ENCODE results near the gene TMEM145.

TMEM145 gene

DNA sequence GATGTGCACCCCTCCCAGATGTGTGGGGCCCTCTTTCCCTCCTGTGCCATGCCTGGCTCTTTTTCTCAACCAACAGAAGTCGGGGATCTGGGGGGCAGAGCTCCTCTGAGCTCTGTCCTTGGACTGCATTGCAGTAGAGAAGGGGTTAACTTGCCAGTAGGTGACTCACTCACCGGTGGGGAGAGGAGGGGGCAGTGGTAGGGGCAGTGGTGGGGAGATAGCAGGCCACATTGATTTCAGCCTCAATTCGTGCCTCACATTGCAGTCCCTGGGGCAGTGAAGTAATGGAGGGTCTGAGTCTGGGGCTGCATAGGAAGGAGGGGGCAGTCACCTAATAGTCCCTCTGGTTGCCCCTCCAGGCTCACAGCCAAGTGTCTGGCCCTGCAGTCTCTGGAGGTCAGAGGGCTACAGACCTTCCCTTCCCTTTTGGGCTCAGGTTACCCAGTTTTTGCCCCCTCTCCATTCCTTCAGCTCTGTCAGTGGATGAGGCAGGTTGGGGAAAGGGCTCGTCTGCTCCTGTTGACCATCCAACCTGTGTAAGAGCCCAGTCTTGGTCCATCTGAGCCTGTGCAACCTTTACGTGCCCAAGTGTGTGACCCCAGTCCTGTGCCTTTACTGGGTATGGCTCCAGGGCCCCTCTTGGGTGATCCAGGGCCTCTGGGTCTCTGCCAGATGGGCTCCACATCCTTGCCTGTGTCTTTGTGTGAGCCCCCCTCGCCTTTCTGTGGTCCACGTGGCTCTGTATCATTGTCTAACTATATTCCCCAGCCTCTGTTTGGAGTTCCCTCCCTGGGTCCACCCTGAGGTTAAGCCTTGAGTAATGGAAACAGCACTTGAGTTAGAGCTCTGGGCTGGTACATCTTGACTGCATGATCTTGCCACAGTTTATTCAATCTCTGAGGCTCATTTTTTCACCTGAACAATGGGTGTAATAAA is 31.0 kb upstream of the TMEM145 start:
- no peak for FAIRE-seq
- peak; percentile 77 for DNase-seq (ENCODE audit: insufficient read length, low spot score)
- no peak for TF ChIP-seq POLR2A (IDR thresholded peaks at IDR 0.05; ENCODE audit: low read depth, low read length)

DNA sequence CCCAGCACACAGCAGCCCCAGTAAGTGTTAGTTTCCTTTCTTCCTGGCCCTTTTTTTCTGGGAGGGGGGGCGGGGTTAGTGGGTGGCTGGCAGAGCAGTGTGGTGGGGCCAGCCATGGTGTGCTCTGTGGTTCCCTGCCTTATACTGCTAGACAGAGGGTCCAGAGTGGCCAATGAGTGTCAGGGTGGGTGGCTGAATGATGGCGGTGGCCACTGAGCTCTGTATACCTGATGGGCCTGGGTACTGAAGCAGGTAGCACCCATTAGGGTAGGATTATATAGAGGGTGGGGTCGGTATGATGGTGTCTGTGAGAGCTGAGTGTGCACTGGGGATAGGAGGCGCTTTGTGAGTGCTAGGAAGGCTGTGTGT is 30.3 kb upstream of the TMEM145 start:
- no peak for DNase-seq (ENCODE audit: insufficient read length, low spot score)
- no peak for TF ChIP-seq POLR2A (IDR thresholded peaks at IDR 0.05; ENCODE audit: low read depth, low read length)
- FAIRE-seq: no peak

DNA sequence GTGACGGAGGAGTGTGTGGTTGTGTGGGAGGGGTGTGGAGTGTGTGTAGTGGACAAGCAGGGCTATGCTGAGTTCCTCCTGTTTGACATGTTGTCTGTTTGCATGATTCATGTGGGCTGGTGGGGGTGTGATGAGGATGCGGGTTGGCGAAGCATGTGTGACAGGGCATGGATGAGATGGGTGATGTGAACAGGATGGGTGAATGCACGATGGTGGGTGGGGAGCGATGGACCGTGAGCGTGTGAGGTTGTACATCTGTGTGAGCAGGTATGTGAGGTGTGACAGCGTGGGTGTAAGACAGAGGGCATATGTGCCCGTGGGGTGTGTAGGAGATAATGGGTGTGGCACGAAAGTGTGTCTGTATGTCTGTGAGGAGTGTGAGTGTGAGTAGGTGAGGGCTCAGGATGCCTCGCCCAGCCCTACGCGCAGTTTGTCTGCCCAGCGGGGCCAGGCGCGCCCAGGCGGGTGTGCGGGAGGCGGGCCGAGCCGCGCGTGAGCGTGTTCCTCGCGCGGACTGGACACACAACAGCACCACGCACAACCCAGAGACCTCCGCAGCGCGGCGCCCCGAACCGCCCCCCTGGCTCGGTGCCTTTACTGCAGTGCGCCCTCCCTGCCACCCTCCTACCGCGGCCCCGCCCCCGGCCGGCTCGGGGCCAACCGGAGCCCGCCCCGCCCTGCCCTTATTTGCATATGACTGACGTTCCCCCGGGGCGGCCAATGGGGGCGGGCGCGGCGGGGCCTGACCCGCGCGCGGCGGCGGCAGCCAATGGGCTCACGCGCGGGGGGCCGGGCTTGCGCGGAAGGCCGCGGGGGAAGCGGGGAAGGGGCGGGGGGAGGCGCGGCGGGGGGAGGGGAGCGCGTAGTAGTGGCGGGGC is 29.7 kb upstream of the TMEM145 start:
- TF ChIP-seq POLR2A (IDR thresholded peaks at IDR 0.05; ENCODE audit: low read depth, low read length): no peak
- no peak for FAIRE-seq
- DNase-seq (ENCODE audit: insufficient read length, low spot score): peak; percentile 99

DNA sequence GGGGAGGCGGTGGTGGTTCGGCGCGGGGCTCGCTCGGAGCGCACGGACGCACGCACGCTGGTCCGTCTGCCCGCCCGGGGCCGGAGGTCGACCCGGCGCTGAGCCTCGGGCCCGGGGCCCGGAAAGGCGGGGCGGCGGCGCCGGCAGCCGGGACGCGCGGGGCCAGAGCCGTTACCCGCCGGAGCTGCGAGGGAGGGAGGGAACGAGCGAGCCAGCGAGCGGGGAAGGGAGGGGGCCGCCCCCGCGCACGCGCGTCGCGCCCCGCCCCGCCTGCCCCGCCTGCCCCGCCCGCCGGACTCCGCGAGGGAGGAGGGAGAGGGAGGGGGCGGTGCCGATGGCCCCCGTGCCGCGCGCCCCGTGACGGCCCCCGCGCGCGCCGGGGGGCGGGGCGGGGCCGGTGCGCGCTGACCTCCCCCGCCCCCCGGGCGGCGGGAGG is 29.0 kb upstream of the TMEM145 start:
- FAIRE-seq (no peak), DNase-seq (ENCODE audit: insufficient read length, low spot score) (peak; percentile 93)
- peak; percentile 34 for TF ChIP-seq POLR2A (IDR thresholded peaks at IDR 0.05; ENCODE audit: low read depth, low read length)

DNA sequence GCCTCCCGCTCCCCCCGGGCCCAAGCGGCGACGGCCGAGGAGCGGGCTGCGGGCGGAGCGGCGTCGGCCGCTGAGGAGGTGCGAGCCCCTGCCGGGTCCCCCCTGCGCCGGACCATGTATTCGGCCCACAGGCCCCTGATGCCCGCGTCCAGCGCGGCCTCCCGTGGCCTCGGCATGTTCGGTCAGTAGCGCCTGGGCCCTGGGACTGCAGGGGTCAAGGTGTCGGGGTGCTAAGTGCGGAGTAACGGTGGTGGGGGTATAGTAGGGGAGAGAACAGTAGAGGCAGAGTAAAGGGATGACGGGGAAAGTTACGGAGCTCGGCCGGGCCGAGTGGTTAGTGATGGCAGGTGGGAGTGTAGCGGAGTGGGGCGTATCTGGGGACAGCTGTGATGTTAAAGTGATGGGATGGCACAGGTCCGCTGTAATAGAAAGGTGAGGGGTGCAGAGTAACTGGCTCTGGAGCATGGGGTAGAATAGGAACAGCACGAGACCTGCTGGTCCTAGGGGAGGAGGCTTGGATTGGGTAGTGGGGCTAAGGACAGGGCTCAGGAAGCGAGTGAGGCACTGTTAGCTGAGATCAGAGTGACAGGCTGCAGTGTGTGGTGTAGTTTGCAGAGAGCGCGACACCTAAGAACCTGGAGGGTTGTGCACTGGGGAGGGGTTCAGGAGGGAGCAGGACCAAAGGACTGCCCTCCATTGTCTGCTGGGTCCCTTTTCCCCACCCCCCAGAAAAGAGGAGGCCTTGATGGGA is 28.3 kb upstream of the TMEM145 start:
- DNase-seq (ENCODE audit: insufficient read length, low spot score) (no peak), FAIRE-seq (no peak)
- TF ChIP-seq POLR2A (IDR thresholded peaks at IDR 0.05; ENCODE audit: low read depth, low read length): no peak; the same call in 1 of the 2 replicates

DNA sequence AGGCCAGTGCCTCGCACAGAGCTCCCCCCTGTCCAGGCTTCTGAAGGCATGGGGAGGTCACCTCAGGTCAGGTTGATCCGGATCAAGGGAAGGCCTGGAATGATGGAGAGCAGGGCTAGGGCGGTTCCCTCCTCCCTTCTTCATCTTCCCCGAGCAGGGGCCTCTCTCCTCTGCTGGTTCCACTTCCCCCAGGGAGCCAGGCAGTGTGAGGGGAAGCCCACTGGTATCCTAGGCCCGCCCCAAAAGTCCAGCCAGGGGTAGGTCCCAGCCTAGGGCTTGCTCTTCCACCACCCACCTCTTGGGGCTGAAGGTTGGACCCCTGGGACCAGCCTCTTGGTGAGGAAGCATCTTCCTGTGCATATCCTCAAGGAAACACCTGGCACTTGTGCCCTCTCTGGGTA is 27.6 kb upstream of the TMEM145 start:
- no peak for TF ChIP-seq POLR2A (IDR thresholded peaks at IDR 0.05; ENCODE audit: low read depth, low read length)
- no peak for FAIRE-seq
- no peak for DNase-seq (ENCODE audit: insufficient read length, low spot score)

DNA sequence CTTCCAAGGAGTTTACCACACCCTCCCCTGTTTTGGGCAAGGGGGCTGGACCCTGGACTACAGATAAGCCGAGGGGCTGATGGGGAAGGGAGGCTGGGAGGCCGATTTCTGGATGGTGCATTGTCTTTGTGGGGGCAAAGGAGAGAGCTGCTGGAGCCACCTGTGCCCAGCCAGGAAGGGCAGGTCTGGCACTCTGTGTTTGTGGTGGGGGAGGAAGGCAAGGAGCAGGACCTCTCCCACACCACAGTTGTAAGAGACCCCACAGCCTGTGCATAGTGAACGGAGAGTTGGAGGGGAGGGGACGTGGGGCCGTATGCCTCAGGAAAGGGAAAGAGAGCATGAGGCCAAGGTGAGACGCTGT is 27.1 kb upstream of the TMEM145 start:
- FAIRE-seq (no peak), DNase-seq (ENCODE audit: insufficient read length, low spot score) (no peak)
- TF ChIP-seq POLR2A (IDR thresholded peaks at IDR 0.05; ENCODE audit: low read depth, low read length): no peak

DNA sequence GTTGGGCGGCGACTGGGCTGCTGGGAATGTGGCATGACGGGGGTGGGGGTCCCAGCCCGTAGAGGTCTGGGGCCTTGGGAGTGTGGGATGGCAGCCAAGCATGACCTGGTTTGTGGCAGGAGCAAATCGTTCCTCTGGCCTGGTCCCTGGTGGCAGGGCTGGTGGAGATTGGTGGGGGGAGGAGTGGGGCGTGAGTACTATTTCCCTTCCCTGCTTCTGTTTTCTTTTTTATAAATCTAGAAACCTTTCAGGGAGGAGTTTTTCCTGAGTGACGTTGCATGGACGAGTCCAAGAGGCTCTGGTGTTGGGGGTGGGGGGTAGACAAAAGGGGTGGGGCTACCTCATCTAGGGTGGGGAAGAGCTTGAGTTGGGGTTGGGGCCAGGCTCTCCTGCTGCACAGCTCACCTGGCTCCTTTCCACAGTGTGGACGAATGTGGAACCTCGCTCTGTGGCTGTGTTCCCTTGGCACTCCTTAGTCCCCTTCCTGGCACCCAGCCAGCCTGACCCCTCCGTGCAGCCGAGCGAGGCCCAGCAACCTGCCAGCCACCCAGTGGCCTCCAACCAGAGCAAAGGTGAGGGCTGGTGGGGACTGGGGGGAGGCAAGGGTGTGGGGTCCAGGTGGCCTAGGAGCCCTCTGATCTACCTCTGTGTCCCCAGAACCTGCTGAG is 26.6 kb upstream of the TMEM145 start:
- no peak for DNase-seq (ENCODE audit: insufficient read length, low spot score)
- no peak; the same call in 1 of the 2 replicates for TF ChIP-seq POLR2A (IDR thresholded peaks at IDR 0.05; ENCODE audit: low read depth, low read length)
- no peak for FAIRE-seq

DNA sequence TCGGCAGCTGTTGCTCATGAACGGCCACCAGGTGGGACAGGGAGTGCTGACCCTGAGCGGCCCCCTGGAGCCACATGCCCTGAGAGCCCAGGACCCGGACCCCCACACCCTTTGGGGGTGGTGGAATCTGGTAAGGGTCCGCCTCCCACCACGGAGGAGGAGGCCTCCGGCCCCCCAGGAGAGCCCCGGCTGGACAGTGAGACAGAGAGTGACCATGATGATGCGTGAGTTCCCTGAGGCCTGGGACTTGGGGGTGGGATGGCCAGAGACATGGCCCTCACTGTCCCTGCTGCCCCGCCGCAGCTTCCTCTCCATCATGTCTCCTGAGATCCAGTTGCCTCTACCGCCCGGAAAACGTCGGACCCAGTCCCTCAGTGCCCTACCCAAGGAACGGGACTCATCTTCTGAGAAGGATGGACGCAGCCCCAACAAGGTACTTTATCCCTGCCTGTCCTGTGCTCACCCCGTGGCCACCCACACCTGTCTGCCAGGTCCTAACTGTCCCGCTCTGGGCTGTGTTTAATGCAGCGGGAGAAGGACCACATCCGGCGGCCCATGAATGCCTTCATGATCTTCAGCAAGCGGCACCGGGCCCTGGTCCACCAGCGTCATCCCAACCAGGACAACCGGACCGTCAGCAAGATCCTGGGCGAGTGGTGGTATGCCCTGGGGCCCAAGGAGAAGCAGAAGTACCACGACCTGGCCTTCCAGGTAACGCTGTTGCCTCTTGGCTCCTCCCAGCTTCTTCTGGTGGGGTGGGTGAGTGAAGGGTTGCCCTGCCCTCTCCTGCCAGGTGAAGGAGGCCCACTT is 25.9 kb upstream of the TMEM145 start:
- DNase-seq (ENCODE audit: insufficient read length, low spot score) (no peak), FAIRE-seq (no peak)
- TF ChIP-seq POLR2A (IDR thresholded peaks at IDR 0.05; ENCODE audit: low read depth, low read length): no peak

DNA sequence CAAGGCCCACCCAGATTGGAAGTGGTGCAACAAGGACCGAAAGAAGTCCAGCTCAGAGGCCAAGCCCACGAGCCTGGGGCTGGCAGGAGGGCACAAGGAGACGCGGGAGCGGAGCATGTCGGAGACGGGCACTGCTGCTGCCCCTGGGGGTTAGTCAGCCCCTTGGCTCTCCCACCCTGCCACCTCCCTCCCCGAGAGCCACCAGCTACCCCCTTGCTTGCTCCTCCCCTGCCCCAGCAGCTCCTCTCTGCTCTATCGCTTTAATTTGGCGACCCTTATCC is 25.3 kb upstream of the TMEM145 start:
- DNase-seq (ENCODE audit: insufficient read length, low spot score) (no peak), FAIRE-seq (no peak)
- no peak for TF ChIP-seq POLR2A (IDR thresholded peaks at IDR 0.05; ENCODE audit: low read depth, low read length)

DNA sequence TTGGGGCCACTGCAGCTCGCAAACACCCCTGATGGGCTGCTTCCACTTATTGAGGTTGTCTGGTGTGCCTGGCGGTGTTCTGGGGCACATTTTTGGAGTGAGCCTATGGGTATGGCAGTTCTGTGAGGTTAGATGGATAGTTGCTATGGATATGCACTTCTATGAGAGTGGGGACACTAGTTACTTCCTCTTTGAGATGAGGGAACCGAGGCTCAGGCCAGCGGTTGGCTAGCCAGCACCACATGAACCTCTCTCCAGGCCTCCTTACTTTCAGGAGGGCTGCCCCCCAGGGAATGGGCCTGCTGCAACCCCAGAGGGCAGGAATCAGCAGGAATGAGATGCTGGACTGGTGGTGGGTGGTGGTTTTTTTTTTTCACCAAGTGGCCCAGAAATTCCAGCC is 24.7 kb upstream of the TMEM145 start:
- no peak for DNase-seq (ENCODE audit: insufficient read length, low spot score)
- TF ChIP-seq POLR2A (IDR thresholded peaks at IDR 0.05; ENCODE audit: low read depth, low read length): no peak
- FAIRE-seq: no peak

DNA sequence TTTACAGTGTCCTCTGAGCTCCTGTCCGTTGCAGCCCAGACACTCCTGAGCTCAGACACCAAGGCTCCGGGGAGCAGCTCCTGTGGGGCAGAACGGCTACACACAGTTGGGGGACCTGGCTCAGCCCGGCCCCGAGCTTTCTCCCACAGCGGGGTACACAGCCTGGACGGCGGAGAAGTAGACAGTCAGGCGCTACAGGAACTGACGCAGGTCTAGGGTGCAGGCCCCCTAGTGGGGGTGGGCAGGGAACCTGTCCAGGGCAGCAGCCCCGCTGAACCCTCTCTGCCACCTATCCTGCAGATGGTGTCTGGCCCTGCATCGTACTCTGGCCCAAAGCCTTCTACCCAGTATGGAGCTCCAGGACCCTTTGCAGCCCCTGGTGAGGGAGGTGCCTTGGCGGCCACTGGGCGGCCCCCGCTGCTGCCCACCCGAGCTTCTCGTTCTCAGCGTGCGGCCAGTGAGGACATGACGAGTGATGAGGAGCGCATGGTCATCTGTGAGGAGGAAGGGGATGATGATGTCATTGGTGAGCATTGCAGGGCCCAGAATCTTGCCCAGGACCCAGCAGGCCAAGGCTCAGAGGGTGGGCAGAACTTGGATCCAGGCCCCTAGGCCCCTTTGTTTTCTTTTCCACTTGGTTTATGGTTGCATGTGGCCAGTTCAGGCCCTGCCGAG is 24.1 kb upstream of the TMEM145 start:
- no peak for TF ChIP-seq POLR2A (IDR thresholded peaks at IDR 0.05; ENCODE audit: low read depth, low read length)
- DNase-seq (ENCODE audit: insufficient read length, low spot score) (no peak), FAIRE-seq (no peak)

All from H54 (cell line).